ENCODE data around the gene MED4.
A peak's percentile ranks its signal among the peaks of the same experiment; 100 is the strongest.

MED4 gene

DNA sequence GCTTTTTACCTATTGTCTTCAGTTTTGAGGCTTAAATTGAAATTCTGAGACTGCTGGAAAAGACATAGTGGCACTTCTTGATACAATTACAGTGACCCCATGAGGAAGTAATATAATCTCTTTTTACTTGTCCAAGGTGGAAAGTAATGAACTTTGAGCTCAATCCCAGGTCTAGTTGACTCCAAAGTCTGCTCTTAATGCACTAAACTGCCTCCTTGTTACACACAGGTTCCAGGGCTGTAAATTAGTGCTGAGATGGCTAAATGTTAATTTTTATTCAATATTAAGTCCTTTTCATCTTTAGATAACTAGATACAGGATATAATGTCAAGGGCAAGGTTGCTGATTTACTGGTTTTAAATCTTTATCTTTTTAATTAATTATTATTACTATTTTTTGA is 54.9 kb downstream of the MED4 start:
- DNase-seq (ENCODE audit: insufficient read length, low spot score) (no peak), FAIRE-seq (no peak)

GRCh38 chr13:48038761-48039160 is 56.1 kb downstream of the MED4 start:
- FAIRE-seq = no peak
- no peak for DNase-seq (ENCODE audit: insufficient read length, low spot score)

DNA sequence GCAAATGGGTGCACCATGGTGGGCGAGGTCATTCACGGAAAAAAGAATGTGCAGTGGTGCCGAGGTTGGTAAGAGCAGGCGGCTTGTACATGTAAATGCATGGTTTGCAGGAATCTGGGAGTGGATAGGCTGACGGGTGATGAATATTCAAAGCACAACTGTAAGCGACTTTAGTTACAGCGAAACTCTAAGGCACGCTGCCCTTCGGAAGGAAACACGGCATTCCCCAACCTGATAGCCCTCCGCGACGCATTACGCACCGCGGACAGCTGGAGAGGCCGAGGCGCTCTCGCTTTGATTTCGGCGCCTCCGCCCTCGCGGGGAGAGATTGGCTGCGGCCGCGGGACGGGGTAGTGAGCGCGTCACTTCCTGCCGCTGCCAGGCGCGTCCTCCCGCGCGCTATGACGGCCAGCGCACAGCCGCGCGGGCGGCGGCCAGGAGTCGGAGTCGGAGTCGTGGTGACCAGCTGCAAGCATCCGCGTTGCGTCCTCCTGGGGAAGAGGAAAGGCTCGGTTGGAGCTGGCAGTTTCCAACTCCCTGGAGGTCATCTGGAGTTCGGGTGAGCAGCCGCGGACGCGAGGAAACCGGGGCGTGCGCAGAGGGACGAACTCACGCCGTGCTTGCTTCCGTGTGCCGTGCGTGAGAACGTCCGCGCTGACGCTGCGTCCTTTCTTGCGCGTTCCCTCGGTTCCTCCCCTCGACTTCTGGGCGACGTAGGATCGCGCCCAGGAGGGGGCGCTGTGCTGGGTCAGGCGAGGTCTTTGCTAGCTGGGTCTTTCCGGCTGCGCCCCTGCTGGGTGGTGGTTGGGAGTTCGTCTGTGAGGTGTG is 57.3 kb downstream of the MED4 start, which contains the start of gene NUDT15:
Gene NUDT15 (plus strand): TSS at position 381 of the 828 bp plus-strand sequence. CDS start 21 bp downstream, at position 402.
- peak; percentile 95 for FAIRE-seq

DNA sequence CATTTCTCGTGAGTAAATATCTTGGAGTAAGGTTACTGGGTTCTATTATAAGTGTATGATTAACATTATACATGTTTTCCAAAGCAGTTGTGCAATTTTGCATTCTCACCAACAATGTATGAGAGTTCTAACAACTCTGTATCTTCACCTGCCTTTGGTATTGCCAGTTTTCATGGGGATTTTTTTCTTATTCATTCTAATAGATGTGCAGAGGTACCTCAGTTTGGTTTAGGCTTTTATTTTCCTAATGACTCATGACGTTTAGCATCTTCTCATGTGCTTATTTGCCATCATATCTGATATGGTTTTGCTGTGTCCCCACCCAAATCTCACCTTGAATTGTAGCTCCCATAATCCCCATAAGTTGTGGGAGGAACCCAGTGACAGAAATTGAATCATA is 65.0 kb downstream of the MED4 start:
- DNase-seq (ENCODE audit: insufficient read length, low spot score) (no peak), FAIRE-seq (no peak)

More for the DNA sequence above, 57.3 kb downstream of the MED4 start, which contains the start of gene NUDT15:
- DNase-seq (ENCODE audit: insufficient read length, low spot score) = peak; percentile 76

GRCh38 chr13:48028066-48028465 is 66.8 kb downstream of the MED4 start:
- no peak for DNase-seq (ENCODE audit: insufficient read length, low spot score)
- FAIRE-seq = no peak
